SK-N-SH treated with all-trans-retinoic acid at 6 μM for 48 hours (cell line): ENCODE data around the gene IFT22.

Source experiments
- ATAC-seq: fragments of 200-7000 bp; cut with Tn5 transposase; 3 replicates; pipeline ENCODE4 v1.9.1; 2020; ENCODE audit warnings: mild to moderate bottlenecking, moderate library complexity
- ARNTL ChIP-seq: fragments of 450-650 bp; formaldehyde crosslinking; IDR thresholded peaks from 2 replicates; pipeline ENCODE4 v1.5.0; 2020; ENCODE audit warnings: low read depth, mild to moderate bottlenecking, moderate library complexity, borderline replicate concordance
- BACH2 ChIP-seq: fragments of 250-450 bp; sonication (Bioruptor Pico); IDR thresholded peaks from 2 replicates; pipeline ENCODE4 v1.9.0; 2021; ENCODE audit warnings: mild to moderate bottlenecking, borderline replicate concordance
- CREB5 ChIP-seq: fragments of 250-450 bp; sonication (Bioruptor Pico); IDR thresholded peaks from 2 replicates; pipeline ENCODE4 v1.5.1; 2020; ENCODE audit warnings: low read depth, mild to moderate bottlenecking, moderate library complexity
- CSDC2 ChIP-seq: fragments of 250-450 bp; sonication (Bioruptor Pico); IDR thresholded peaks from 2 replicates; pipeline ENCODE4 v1.5.0; 2020; ENCODE audit warnings: mild to moderate bottlenecking, moderate library complexity
- ESRRG ChIP-seq: fragments of 250-450 bp; sonication (Bioruptor Pico); IDR thresholded peaks from 2 replicates; pipeline ENCODE4 v1.6.1; 2021; ENCODE audit warnings: mild to moderate bottlenecking
- GLIS3 ChIP-seq: fragments of 250-450 bp; sonication (Bioruptor Pico); IDR thresholded peaks from 2 replicates; pipeline ENCODE4 v1.5.0; 2020; ENCODE audit warnings: mild to moderate bottlenecking, moderate library complexity
- ISL1 ChIP-seq: fragments of 250-450 bp; sonication (Bioruptor Pico); IDR thresholded peaks from 2 replicates; pipeline ENCODE4 v2.1.2; 2022; ENCODE audit warnings: mild to moderate bottlenecking, moderate library complexity
- OSR1 ChIP-seq: fragments of 250-450 bp; sonication (Bioruptor Pico); IDR thresholded peaks from 2 replicates; pipeline ENCODE4 v1.8.0; 2022; ENCODE audit warnings: moderate library complexity, mild to moderate bottlenecking, inconsistent platforms
- PPARA ChIP-seq: fragments of 250-450 bp; sonication (Bioruptor Pico); IDR thresholded peaks from 2 replicates; pipeline ENCODE4 v1.5.0; 2020; ENCODE audit warnings: mild to moderate bottlenecking, borderline replicate concordance
- RARB ChIP-seq: fragments of 250-450 bp; sonication (Bioruptor Pico); IDR thresholded peaks from 2 replicates; pipeline ENCODE4 v1.8.0; 2021; ENCODE audit warnings: mild to moderate bottlenecking, moderate library complexity
- SNAI2 ChIP-seq: fragments of 250-450 bp; sonication (Bioruptor Pico); IDR thresholded peaks from 2 replicates; pipeline ENCODE4 v1.5.0; 2020; ENCODE audit warnings: mild to moderate bottlenecking, moderate library complexity
- TCF4 ChIP-seq: fragments of 250-450 bp; sonication (Bioruptor Pico); IDR thresholded peaks from 2 replicates; pipeline ENCODE4 v1.8.0; 2021; ENCODE audit warnings: mild to moderate bottlenecking, moderate library complexity, borderline replicate concordance
- TOX ChIP-seq: fragments of 250-450 bp; sonication (Bioruptor Pico); IDR thresholded peaks from 2 replicates; pipeline ENCODE4 v1.8.0; 2021; ENCODE audit warnings: mild to moderate bottlenecking, moderate library complexity, borderline replicate concordance
- TSHZ2 ChIP-seq: fragments of 250-450 bp; sonication (Bioruptor Pico); IDR thresholded peaks from 2 replicates; pipeline ENCODE4 v1.5.0; 2020; ENCODE audit warnings: mild to moderate bottlenecking, moderate library complexity
- ZFP3 ChIP-seq: fragments of 250-450 bp; sonication (Bioruptor Pico); IDR thresholded peaks from 2 replicates; pipeline ENCODE4 v1.5.0; 2020; ENCODE audit warnings: mild to moderate bottlenecking, moderate library complexity
- ZFP30 ChIP-seq: fragments of 450-650 bp; formaldehyde crosslinking; IDR thresholded peaks from 2 replicates; pipeline ENCODE4 v1.5.0; 2022; ENCODE audit warnings: mild to moderate bottlenecking, moderate library complexity
- ZNF70 ChIP-seq: fragments of 450-650 bp; formaldehyde crosslinking; IDR thresholded peaks from 2 replicates; pipeline ENCODE4 v1.5.0; 2020; ENCODE audit warnings: mild to moderate bottlenecking, moderate library complexity
- ZNF8 ChIP-seq: fragments of 450-650 bp; formaldehyde crosslinking; IDR thresholded peaks from 2 replicates; pipeline ENCODE4 v1.5.0; 2020; ENCODE audit warnings: mild to moderate bottlenecking, moderate library complexity
- TF ChIP-seq, protein P1 (sequence below): fragments of 250-450 bp; sonication (Bioruptor Pico); IDR thresholded peaks from 2 replicates; pipeline ENCODE4 v1.8.0; 2020; ENCODE audit warnings: mild to moderate bottlenecking, moderate library complexity, borderline replicate concordance
- TF ChIP-seq, protein P2 (sequence below): fragments of 250-450 bp; sonication (Bioruptor Pico); IDR thresholded peaks from 2 replicates; pipeline ENCODE4 v1.5.1; 2021; ENCODE audit warnings: mild to moderate bottlenecking, moderate library complexity
- TF ChIP-seq, protein P3 (sequence below): fragments of 250-450 bp; sonication (Bioruptor Pico); IDR thresholded peaks from 2 replicates; pipeline ENCODE4 v1.8.0; 2021; ENCODE audit warnings: low read depth, mild to moderate bottlenecking, moderate library complexity, borderline replicate concordance

The IFT22 gene

DNA sequence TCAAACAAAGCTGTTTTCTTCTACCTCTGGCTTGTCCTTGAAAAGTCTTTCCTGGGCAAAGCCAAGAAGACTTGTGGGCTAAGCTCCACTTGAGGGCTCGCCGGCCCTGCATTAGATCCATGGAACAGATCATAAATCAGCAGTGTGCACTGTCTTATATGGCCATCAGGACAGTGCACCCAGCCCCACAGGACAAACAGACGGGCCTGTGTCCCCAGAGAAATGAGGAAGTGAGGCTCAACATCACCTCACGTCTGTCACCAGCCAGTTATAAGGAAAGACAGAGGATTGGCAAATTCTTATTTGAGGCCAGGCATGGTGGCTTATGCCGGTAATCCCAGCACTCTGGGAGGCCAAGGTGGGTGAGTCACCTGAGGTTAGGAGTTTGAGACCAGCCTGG lies 12.3 kb upstream of the IFT22 start:
- ATAC-seq = no peak
- TF ChIP-seq TSHZ2 (no peak), ISL1 (no peak), TOX (CRISPR knock-in tag) (no peak), SNAI2 (CRISPR knock-in tag) (no peak), ZNF8 (no peak), CSDC2 (CRISPR knock-in tag) (no peak), CREB5 (CRISPR knock-in tag) (no peak), ARNTL (CRISPR knock-in tag) (no peak), TCF4 (no peak), OSR1 (CRISPR knock-in tag) (no peak), PPARA (CRISPR knock-in tag) (no peak), ZFP30 (CRISPR knock-in tag) (no peak), ESRRG (CRISPR knock-in tag) (no peak), BACH2 (CRISPR knock-in tag) (no peak), ZNF70 (CRISPR knock-in tag) (no peak)
- TF ChIP-seq, protein P1, sequence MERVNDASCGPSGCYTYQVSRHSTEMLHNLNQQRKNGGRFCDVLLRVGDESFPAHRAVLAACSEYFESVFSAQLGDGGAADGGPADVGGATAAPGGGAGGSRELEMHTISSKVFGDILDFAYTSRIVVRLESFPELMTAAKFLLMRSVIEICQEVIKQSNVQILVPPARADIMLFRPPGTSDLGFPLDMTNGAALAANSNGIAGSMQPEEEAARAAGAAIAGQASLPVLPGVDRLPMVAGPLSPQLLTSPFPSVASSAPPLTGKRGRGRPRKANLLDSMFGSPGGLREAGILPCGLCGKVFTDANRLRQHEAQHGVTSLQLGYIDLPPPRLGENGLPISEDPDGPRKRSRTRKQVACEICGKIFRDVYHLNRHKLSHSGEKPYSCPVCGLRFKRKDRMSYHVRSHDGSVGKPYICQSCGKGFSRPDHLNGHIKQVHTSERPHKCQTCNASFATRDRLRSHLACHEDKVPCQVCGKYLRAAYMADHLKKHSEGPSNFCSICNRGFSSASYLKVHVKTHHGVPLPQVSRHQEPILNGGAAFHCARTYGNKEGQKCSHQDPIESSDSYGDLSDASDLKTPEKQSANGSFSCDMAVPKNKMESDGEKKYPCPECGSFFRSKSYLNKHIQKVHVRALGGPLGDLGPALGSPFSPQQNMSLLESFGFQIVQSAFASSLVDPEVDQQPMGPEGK (CRISPR knock-in tag) = no peak
- TF ChIP-seq, protein P2, sequence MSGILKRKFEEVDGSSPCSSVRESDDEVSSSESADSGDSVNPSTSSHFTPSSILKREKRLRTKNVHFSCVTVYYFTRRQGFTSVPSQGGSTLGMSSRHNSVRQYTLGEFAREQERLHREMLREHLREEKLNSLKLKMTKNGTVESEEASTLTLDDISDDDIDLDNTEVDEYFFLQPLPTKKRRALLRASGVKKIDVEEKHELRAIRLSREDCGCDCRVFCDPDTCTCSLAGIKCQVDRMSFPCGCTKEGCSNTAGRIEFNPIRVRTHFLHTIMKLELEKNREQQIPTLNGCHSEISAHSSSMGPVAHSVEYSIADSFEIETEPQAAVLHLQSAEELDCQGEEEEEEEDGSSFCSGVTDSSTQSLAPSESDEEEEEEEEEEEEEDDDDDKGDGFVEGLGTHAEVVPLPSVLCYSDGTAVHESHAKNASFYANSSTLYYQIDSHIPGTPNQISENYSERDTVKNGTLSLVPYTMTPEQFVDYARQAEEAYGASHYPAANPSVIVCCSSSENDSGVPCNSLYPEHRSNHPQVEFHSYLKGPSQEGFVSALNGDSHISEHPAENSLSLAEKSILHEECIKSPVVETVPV (CRISPR knock-in tag) = no peak
- TF ChIP-seq, all 23 proteins: peak for 0

DNA sequence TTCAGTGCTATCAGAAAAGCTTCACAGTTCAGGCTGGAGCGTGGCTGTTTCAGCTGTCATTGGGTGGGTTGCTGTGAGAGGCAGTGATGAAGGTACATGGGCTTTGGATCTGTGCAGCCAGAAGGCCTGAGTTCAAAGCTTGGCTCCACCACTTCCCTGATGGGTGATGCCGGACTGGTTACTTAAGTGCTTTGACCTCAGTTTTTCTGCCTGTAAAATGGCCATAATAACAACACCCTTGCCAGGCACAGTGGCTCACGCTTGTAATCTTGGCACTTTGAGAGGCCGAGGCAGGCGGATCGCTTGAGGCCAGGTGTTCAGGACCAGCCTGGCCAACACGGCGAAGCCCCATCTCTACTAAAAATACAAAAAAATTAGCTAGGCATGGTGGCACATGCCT lies 10.4 kb upstream of the IFT22 start:
- TF ChIP-seq CREB5 (CRISPR knock-in tag) (no peak), ESRRG (CRISPR knock-in tag) (no peak), ZFP30 (CRISPR knock-in tag) (no peak), ISL1 (no peak), OSR1 (CRISPR knock-in tag) (no peak), ZFP3 (CRISPR knock-in tag) (no peak), RARB (CRISPR knock-in tag) (no peak), GLIS3 (CRISPR knock-in tag) (no peak)
- ATAC-seq = no peak

- no peak for TF ChIP-seq GLIS3 (CRISPR knock-in tag)
- no peak for TF ChIP-seq OSR1 (CRISPR knock-in tag)
- TF ChIP-seq TOX (CRISPR knock-in tag) = no peak
- TF ChIP-seq, protein P3, sequence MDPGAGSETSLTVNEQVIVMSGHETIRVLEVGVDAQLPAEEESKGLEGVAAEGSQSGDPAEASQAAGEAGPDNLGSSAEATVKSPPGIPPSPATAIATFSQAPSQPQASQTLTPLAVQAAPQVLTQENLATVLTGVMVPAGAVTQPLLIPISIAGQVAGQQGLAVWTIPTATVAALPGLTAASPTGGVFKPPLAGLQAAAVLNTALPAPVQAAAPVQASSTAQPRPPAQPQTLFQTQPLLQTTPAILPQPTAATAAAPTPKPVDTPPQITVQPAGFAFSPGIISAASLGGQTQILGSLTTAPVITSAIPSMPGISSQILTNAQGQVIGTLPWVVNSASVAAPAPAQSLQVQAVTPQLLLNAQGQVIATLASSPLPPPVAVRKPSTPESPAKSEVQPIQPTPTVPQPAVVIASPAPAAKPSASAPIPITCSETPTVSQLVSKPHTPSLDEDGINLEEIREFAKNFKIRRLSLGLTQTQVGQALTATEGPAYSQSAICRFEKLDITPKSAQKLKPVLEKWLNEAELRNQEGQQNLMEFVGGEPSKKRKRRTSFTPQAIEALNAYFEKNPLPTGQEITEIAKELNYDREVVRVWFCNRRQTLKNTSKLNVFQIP (CRISPR knock-in tag) = no peak
- TF ChIP-seq, protein P1 (CRISPR knock-in tag) = no peak
- TF ChIP-seq ZFP30 (CRISPR knock-in tag) = no peak
- TF ChIP-seq ISL1 = no peak
- no peak for TF ChIP-seq CREB5 (CRISPR knock-in tag)
- no peak for TF ChIP-seq SNAI2 (CRISPR knock-in tag)
- TF ChIP-seq ARNTL (CRISPR knock-in tag) = no peak
- TF ChIP-seq PPARA (CRISPR knock-in tag) = no peak
- no peak for TF ChIP-seq ESRRG (CRISPR knock-in tag)
- TF ChIP-seq, all 23 proteins: peak for 0
- no peak for ATAC-seq
These were observed 8.4 kb upstream of the IFT22 start for GRCh38 chr7:101330011-101330484.
